Measurements from ENCODE around the gene MATCAP1.

MATCAP1 gene

GRCh38 chr16:67183627-67184452 is at the start of gene MATCAP1:
Gene MATCAP1 (minus strand): TSS chr16:67183963. CDS start chr16:67180610, 3,353 bp downstream.
- peak; percentile 83 for DNase-seq

GRCh38 chr16:67230809-67231660 is 47.3 kb upstream of the MATCAP1 start:
- DNase-seq: no peak

- DNase-seq: no peak
These were observed 46.4 kb upstream of the MATCAP1 start for GRCh38 chr16:67229906-67230808.

- no peak for DNase-seq
These were observed 45.1 kb upstream of the MATCAP1 start for GRCh38 chr16:67228905-67229304.

GRCh38 chr16:67228034-67228785 is 44.4 kb upstream of the MATCAP1 start:
- DNase-seq: no peak

GRCh38 chr16:67227567-67227921 is 43.8 kb upstream of the MATCAP1 start:
- DNase-seq: no peak

- peak; percentile 91 for DNase-seq
These were observed 43.2 kb upstream of the MATCAP1 start, which contains the start of gene TMEM208 for GRCh38 chr16:67226804-67227566. Gene TMEM208 (plus strand): TSS chr16:67227130. CDS start chr16:67227219, 89 bp downstream.

GRCh38 chr16:67226295-67226803 is 42.6 kb upstream of the MATCAP1 start:
- no peak for DNase-seq

- no peak for DNase-seq
These were observed 40.2 kb upstream of the MATCAP1 start for GRCh38 chr16:67223992-67224391.

GRCh38 chr16:67216612-67217490 is 33.1 kb upstream of the MATCAP1 start:
- DNase-seq: peak; percentile 61

- no peak for DNase-seq
These were observed 31.9 kb upstream of the MATCAP1 start for GRCh38 chr16:67215706-67216105.

GRCh38 chr16:67213197-67214019 is 29.6 kb upstream of the MATCAP1 start:
- DNase-seq: no peak

GRCh38 chr16:67212766-67213165 is 29.0 kb upstream of the MATCAP1 start:
- no peak for DNase-seq

GRCh38 chr16:67211674-67212073 is 27.9 kb upstream of the MATCAP1 start:
- no peak for DNase-seq

- no peak for DNase-seq
These were observed 26.5 kb upstream of the MATCAP1 start for GRCh38 chr16:67210069-67210937.

GRCh38 chr16:67209565-67209964 is 25.8 kb upstream of the MATCAP1 start:
- no peak for DNase-seq

GRCh38 chr16:67208154-67208896 is 24.6 kb upstream of the MATCAP1 start:
- DNase-seq: no peak
